Fibroblast of villous mesenchyme (primary cell): Measurements from ENCODE around the gene RUSF1. TPM values are rescaled to one million over a fixed set of nuclear protein-coding genes. Genes with fewer than 3 reads are reported as not detected.
A peak's percentile ranks its signal among the peaks of the same experiment; 100 is the strongest.
"Not testable (repeated sequence)": the region's sequence is repeated elsewhere in the genome, so short reads cannot be mapped to it uniquely, and the experiment has no call there.

Experiments used
- DNase-seq: peaks from one replicate; pipeline ENCODE4 v3.0.0-alpha.2; 2010; ENCODE audit warnings: low read depth
- H3K4me3 ChIP-seq: 2 replicates; pipeline ENCODE4 v1.5.1; 2011; ENCODE audit warnings: low read depth, mild to moderate bottlenecking, low read length
- CTCF ChIP-seq: IDR thresholded peaks from 2 replicates; pipeline ENCODE4 v1.5.1; 2012; ENCODE audit warnings: low read depth, mild to moderate bottlenecking, low read length; ENCODE audit not compliant: insufficient read depth
- total RNA-seq: library from RNA; depleted of rRNA; stranded (reverse); fragments of >200 nt; gene quantifications from 2 replicates; pipeline ENCODE4 v1.2.3, GENCODE V29; 2012

RUSF1 gene
- total RNA-seq, 1 donor = 52.2 TPM

GRCh38 chr16:31517800-31518402 lies 9.7 kb upstream of the RUSF1 start:
- no peak for TF ChIP-seq CTCF
- DNase-seq = no peak
- no peak overlapping the region for H3K4me3 ChIP-seq

GRCh38 chr16:31513884-31514283 lies 5.7 kb upstream of the RUSF1 start:
- TF ChIP-seq CTCF = no peak
- no peak overlapping the region for H3K4me3 ChIP-seq
- DNase-seq = no peak

- no peak for TF ChIP-seq CTCF
- H3K4me3 ChIP-seq = no peak overlapping the region
- peak; percentile 48 for DNase-seq
Observed at GRCh38 chr16:31513126-31513525, 4.9 kb upstream of the RUSF1 start.

- TF ChIP-seq CTCF = peak; percentile 4
- DNase-seq = peak; percentile 51
- peak overlapping the region; percentile 96 for H3K4me3 ChIP-seq
Observed at GRCh38 chr16:31508706-31509195, 560 bp upstream of the RUSF1 start.

GRCh38 chr16:31507617-31507928 lies 618 bp downstream of the RUSF1 start:
- no peak for DNase-seq
- H3K4me3 ChIP-seq = peak overlapping the region; percentile 96
- peak; percentile 1 for TF ChIP-seq CTCF

- no peak for DNase-seq
- no peak overlapping the region for H3K4me3 ChIP-seq
- no peak for TF ChIP-seq CTCF
Observed at GRCh38 chr16:31505483-31505882, 2.7 kb downstream of the RUSF1 start.

GRCh38 chr16:31504159-31504558 lies 4.0 kb downstream of the RUSF1 start:
- no peak for DNase-seq
- no peak overlapping the region for H3K4me3 ChIP-seq
- TF ChIP-seq CTCF = no peak

GRCh38 chr16:31503555-31503954 lies 4.6 kb downstream of the RUSF1 start:
- DNase-seq, H3K4me3 ChIP-seq: not testable (repeated sequence)
